Right cardiac atrium (tissue), 5 donors: ENCODE measurements around the gene TBCC. TPM values are rescaled to one million over a fixed set of nuclear protein-coding genes. Genes with fewer than 3 reads are reported as not detected.
A peak's percentile ranks its signal among the peaks of the same experiment; 100 is the strongest.
"Not testable (repeated sequence)": the region's sequence is repeated elsewhere in the genome, so short reads cannot be mapped to it uniquely, and the experiment has no call there.

Experiments used
- ATAC-seq, 2 donors: fragments of 200-7000 bp; cut with Tn5 transposase; one replicate each; pipeline versions ENCODE4 v1.8.0 to v1.9.1; 2020; ENCODE audit warnings: moderate library complexity in 2 of 2, mild to moderate bottlenecking in 1 of 2
- DNase-seq, 3 donors: peaks; one replicate each; pipeline ENCODE4 v3.0.0-alpha.2; 2020
- H3K27ac ChIP-seq: one replicate; pipeline ENCODE4 v1.5.1; 2013; ENCODE audit warnings: mild to moderate bottlenecking, low read length, control low read depth, moderate library complexity
- H3K27me3 ChIP-seq: one replicate; pipeline ENCODE4 v1.6.1; 2013; ENCODE audit not compliant: control insufficient read depth, insufficient read depth
- H3K4me1 ChIP-seq: one replicate; pipeline ENCODE4 v1.6.1; 2013; ENCODE audit warnings: low read length; ENCODE audit not compliant: control insufficient read depth, insufficient read depth
- H3K4me3 ChIP-seq: one replicate; pipeline ENCODE4 v1.5.1; 2013; ENCODE audit warnings: low read length, control low read depth
- H3K9me3 ChIP-seq: one replicate; pipeline ENCODE4 v1.6.1; 2013; ENCODE audit warnings: low read length; ENCODE audit not compliant: control insufficient read depth
- WGBS: extraction: QIAGEN DNeasy Blood & Tissue Kit; methylation state at CpG from one replicate; pipeline ENCODE4 v1.1.7; 2013; 5-methylcytosine and 5-hydroxymethylcytosine counted together
- intact Hi-C, 4 donors: fragments of 100-400 bp; cut with DNase I; formaldehyde crosslinking; loops; one replicate each; pipeline versions ENCODE4 v1.11.0 to v1.14.0; 2022 to 2023
- polyA plus RNA-seq: library from polyadenylated mRNA; stranded (reverse); fragments of 200-250 nt; gene quantifications from one replicate; pipeline ENCODE4 v1.2.3, GENCODE V29; 2013
- total RNA-seq, 4 donors: library from RNA; stranded (reverse); fragmentation: NEBNext Ultra II Directional; extraction: Animal tissue kit (Norgen Biotek cat#: 25700); gene quantifications; one replicate each; pipeline ENCODE4 v1.2.1, GENCODE V29; 2021
- donor health status: healthy with polysubstance abuse.
- donor health status: DM: no; HTN: yes; CAD: no.
- donor health status: DM: no; HTN: no; CAD: no.
- donor health status: DM: no; HTN: yes; CAD: no; lungs with severe emphysema.
- donor health status: DM: yes; HTN: yes; CAD: no.

Gene TBCC
- total and polyA plus RNA-seq, 5 donors, result 13.9 to 18.2 (median 15.2) TPM

DNA sequence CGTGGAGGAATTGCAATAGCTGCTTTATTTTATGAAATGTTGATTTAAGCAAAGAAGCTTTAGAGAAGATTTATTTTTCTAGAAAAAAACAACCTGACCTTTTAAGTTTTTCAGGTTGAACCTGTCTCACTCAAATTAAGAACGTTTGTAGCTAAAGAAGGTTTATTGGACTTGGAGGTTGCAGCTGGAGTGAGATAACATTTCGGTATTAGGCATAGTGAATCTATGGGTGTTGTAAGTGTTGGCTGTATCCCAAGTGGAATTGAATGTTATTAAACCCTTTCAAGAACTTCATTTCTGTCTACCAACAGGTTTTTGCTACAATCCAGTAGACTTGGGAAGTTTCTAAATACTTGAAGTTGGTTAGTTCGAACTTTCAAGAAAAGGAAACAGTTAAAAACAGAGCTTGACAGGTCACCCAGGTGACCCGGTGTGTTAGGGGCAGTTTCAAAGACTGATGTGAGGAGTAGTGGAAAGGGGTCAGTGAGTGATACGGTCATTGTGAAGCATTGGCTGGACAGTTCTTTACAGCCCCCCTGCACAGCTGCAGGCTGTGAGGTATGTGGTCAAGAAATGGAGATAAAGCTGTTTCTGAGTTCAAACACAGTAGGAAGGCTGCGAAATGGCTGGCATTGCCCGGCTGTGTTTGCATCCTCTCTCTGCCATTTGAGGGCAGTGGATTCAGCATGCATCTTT, 2.4 kb upstream of the TBCC start:
- Histone ChIP-seq H3K9me3 (no peaks in the 10 kb centered on the region), H3K27me3 (no peaks in the 10 kb centered on the region), H3K4me1 (peaks cover 3% of the 10 kb centered on the region), H3K4me3 (peak overlapping the region; percentile 78), H3K27ac (peak overlapping the region; percentile 13)
- ATAC-seq (no peak), DNase-seq (no peak)
- WGBS, result 50% methylated on average over 8 of the region's 8 CpGs
- intact Hi-C loops, result loop anchor here in 2 of 4 donors (5.0 kb wide), 1 partner anchor 34 kb away; the partner anchor contains the start of gene BICRAL (in 2 of the 2)

DNA sequence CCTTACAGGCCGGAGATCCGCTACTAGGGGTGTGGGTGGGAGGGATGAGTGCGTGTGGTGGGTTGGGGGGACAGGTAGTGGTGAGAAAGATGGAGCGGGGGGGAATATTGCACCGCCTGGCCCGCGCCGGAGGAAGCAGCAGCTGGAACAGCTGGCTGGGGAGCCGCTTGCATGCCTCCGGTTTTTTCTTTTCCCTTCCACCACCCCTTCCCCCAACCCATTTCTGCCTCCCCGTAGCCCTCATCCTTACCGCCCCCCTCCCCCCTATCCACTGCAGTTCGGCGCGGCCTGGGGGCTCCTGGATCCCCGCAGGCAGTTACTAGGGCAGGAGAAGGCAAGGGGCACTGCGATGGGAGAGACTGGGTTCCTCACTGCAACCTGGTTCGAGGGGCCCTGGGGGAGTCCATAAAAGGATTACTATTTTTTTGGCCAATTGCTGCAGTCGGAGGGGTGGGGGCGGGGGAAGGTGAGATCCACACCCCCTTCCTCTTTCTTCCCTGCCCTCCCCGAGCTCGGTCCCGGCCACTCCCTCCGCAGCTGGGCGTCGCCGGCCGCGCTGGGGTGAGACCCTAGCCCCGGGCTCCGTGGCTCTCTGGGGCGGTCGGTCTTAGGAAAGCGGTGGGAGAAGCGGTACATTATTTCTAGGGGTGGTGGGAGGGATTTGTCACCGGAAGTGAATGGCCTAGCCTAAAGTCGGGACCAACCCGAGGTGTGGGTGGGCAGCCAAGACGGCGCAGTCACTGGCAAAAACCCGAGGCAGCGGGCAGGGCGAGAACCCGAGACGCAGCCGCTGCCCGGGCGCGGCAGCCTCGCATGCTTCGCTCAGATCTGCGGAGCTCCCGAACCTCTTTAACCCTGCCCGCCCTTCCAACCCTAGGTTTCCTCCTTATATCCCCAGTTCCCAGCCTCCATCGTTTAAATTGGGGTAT, 824 bp upstream of the TBCC start:
- under 1% methylated on average over 55 of the region's 55 CpGs for WGBS
- Histone ChIP-seq H3K4me3 (peak overlapping the region; percentile 78), H3K27me3 (no peaks in the 10 kb centered on the region), H3K9me3 (no peaks in the 10 kb centered on the region), H3K27ac (peak overlapping the region; percentile 93), H3K4me1 (peaks cover 3% of the 10 kb centered on the region)
- DNase-seq (peak; percentile 86 to 94 (median 93)), ATAC-seq (peak; percentile 89 to 90)
- intact Hi-C loops, result loop anchor here in 2 of 4 donors (5.0 kb wide), 1 partner anchor 36 kb away; the partner anchor contains the start of gene BICRAL (in 2 of the 2)

DNA sequence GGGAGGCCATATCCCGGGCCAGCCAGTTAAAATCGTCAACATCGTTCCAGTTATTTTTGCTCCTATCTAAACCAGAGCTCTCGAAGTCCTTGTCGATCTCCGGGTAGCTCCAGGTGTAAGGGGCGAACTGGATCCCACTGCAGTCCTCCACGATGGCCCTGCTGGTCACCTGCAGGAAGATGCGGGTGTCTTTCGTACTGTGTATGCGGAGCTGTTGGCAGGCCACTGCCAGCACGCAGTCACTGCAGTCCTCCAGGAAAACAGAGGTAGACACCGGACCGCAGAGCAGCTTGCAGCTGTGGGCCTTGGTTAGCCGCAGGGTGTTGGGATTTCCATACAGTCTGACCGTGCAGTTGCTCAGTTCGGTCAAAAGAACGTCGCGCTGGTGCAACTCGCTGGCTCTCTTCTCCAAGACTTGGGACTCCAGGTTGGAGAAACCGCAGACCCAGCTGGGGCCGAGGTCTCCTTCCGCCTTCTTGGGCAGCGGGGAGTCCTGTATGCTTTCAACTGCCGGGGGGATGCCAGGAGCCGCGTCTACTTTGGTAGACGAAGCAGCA, 742 bp downstream of the TBCC start:
- peak in 2 of 3 donors; percentile 21 to 67 for DNase-seq
- Histone ChIP-seq H3K9me3 (no peaks in the 10 kb centered on the region), H3K27me3 (no peaks in the 10 kb centered on the region), H3K27ac (peak overlapping the region; percentile 80), H3K4me3 (peak overlapping the region; percentile 69), H3K4me1 (peaks cover 3% of the 10 kb centered on the region)
- intact Hi-C loops, result loop anchor here in 2 of 4 donors (5.0 kb wide), 1 partner anchor 37 kb away; the partner anchor contains the start of gene BICRAL (in 2 of the 2)
- ATAC-seq, result no peak
- WGBS, result 1% methylated on average over 29 of the region's 29 CpGs

DNA sequence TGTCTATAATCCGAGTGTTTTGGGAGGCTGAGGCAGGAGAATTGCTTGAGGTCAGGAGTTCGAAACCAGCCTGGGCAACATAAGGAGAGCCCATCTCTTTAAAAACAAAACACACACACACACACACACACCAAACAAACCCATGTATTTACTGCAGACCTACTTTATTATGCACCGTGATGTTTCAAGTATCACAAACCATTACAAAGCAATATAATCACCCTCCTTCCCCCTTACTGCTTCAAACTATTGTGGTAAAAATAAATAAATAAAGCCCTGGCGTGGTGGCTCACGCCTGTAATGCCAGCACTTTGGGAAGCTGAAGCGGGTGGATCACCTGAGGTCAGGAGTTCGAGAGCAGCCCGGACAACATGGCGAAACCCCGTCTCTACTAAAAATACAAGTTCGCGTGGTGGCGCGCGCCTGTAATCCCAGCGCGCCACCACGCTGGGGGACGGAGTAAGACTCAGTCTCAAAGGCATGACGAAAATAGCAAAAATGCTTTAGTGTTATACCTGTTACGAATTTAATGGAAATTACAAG, 1.5 kb downstream of the TBCC start:
- Histone ChIP-seq H3K27me3 (no peaks in the 10 kb centered on the region), H3K27ac (no peak overlapping the region), H3K9me3 (no peaks in the 10 kb centered on the region), H3K4me1 (peaks cover 3% of the 10 kb centered on the region), H3K4me3 (peak overlapping the region; percentile 69)
- 51% methylated on average over 21 of the region's 21 CpGs for WGBS
- DNase-seq, result no peak
- ATAC-seq, result no peak
- intact Hi-C loops, result no loop called here

DNA sequence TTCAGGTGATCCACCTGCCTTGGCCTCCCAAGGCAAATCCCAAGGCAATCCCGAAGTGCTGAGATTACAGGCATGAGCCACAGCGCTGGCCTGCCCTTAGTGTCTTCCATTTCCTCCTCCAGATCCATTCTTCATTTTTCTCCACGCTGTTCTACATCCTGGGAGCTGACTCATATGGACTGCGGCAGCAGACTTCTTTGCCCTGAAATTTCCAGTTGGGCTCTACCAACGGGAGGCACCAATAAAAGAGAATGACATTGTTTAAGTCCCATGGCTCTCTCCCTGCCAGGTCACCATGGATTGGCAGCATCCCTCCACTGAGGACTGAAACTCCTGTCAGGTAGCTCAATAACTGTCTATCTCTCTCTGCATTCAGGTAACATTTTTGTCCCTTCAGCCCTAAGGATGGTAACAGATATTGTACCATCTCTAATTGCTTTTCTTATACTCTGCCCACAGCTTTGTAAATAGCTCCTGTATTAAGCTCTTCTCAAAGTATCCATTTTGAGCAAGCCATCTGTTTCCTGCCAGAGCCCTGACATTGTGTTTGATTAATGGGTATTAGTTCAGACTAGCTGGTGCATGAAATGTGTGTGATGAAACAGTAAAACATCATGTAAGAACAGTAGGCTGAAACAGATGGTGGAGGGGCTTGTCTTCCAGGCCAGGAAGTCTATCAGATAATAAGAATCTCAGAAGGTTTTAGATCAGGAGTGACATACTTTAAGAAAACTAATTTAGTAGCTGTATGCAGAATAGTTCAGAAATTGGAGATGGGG, 3.6 kb downstream of the TBCC start:
- intact Hi-C loops, result no loop called here
- WGBS, result 80% methylated on average over 5 of the region's 5 CpGs
- Histone ChIP-seq H3K4me1 (peaks cover 3% of the 10 kb centered on the region), H3K27ac (no peak overlapping the region), H3K4me3 (no peak overlapping the region), H3K9me3 (no peaks in the 10 kb centered on the region), H3K27me3 (no peaks in the 10 kb centered on the region)
- DNase-seq, result no peak
- ATAC-seq, result no peak

DNA sequence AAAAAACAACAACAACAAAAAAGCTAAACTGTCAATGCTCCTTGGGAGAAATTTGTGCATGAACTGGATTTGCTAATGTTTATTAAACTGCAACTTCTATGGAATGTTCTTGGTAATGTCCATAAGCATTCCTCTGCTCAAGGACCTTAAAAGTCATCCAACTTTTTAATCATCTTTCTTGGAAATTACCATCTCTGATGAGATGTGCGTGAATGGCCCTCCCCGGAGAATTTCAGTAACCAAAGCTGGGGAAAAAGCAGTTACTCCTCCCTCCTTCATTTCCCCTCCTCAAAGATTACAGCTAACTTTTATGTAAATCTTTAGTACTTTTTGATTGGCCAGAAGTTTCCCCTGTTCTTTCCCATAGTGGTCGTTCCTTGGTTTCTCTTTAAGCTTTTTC, 5.2 kb downstream of the TBCC start:
- no peak overlapping the region for H3K27ac ChIP-seq
- intact Hi-C loops, result no loop called here
- no peak for DNase-seq

DNA sequence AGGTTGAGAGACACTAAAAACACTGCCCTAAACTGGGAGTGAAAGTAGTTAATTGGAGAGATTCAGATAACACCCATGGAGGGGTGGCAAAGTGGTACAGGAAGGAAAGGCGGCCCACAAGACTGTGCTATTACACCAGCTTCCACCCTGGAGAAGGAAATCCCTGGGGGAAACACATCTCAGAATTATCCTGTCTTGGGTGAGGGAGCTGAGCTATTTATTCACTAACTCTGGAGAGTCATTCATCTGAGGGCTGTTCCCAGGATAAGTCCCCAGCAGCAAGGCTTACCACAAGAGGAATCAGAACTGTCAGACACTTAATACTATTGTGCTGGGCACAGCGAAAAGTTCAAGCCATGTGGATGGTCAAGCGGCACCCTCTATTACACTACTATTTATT, 9.9 kb downstream of the TBCC start:
- H3K4me3 ChIP-seq, result no peak overlapping the region
- H3K4me1 ChIP-seq, result no peaks in the 10 kb centered on the region
- no peak overlapping the region for H3K27ac ChIP-seq
- no peaks in the 10 kb centered on the region for H3K27me3 ChIP-seq
- DNase-seq, result no peak
- ATAC-seq, result no peak
- intact Hi-C loops, result no loop called here
- WGBS, result 86% methylated on average over 3 of the region's 3 CpGs
- H3K9me3 ChIP-seq, result no peaks in the 10 kb centered on the region

More for the DNA sequence above, 5.2 kb downstream of the TBCC start:
- ATAC-seq, result no peak
- Histone ChIP-seq H3K4me1 (peaks cover 3% of the 10 kb centered on the region), H3K27me3 (no peaks in the 10 kb centered on the region), H3K9me3 (no peaks in the 10 kb centered on the region), H3K4me3 (no peak overlapping the region)
- WGBS, result 50% methylated on average over 3 of the region's 3 CpGs

DNA sequence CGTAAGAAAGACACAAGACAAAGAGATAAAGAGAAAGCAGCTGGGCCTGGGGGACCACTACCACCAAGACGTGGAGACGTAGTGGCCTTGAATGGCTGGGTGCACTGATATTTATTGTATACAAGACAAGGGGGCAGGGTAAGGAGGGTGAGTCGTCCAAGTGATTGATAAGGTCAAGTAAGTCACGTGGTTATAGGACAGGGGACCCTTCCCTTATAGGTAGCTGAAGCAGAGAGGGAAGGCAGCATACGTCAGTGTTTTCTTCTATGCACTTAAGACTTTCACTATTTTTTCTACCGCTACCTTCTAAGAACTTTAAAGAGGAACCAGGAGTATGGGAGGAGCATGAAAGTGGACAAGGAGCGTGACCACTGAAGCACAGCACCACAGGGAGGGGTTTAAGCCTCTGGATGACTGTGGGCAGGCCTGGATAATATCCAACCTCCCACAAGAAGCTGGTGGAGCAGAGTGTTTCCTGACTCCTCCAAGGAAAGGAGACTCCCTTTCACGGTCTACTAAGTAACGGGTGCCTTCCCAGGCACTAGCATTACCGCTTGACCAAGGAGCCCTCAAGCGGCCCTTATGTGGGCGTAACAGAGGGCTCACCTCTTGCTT, 11.9 kb downstream of the TBCC start:
- H3K4me3 ChIP-seq, intact Hi-C loops, ATAC-seq, H3K27me3 ChIP-seq, H3K27ac ChIP-seq, H3K9me3 ChIP-seq, H3K4me1 ChIP-seq, DNase-seq: not testable (repeated sequence)
- 74% methylated on average over 13 of the region's 13 CpGs for WGBS

DNA sequence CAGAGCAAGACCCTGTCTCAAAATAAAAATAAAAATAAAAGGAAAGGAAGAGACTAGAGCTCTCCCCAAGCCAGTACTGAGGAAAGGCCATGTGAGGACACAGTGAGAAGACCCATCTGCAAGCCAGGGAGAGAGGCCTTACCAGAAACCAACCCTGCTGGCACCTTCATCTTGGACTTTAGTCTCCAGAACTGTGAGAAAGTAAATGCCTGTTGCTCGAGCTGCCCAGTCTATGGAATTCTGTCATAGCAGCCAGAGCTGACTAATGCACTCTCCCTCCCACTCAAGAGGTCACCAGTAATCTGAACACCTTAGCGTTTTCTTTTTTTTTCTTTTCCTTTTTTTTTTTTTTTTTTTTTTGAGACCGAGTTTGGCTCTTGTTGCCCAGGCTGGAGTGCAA, 16.2 kb downstream of the TBCC start:
- 65% methylated on average over 3 of the region's 3 CpGs for WGBS
- Histone ChIP-seq H3K4me1 (no peaks in the 10 kb centered on the region), H3K27me3 (no peaks in the 10 kb centered on the region), H3K27ac (no peak overlapping the region), H3K4me3 (no peak overlapping the region), H3K9me3 (no peaks in the 10 kb centered on the region)
- intact Hi-C loops, result loop anchor here (5.0 to 10.0 kb wide), 3 partner anchors 65 to 145 kb away; partner anchors contain the start of gene RPL7L1 (in 1 of the 4)
- no peak for ATAC-seq
- no peak for DNase-seq

DNA sequence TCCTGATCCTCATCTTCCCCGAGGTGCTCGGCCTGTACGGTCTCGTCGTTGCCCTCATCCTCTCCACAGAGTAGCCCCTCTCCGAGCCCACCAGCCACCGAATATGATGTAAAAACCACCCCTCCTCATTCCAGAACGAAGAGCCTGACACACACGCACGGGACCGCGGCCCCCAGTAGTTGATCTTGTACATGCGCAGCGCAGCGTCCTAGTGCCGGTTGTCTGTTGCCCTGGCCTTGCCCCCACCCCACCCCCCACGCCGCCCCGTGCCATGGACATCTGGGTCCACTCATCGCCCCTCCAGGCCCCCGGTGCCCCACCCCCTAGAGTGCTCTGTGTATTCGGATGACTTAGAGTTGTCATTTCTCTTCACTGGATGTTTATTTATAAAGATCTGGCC, 18.3 kb downstream of the TBCC start:
- DNase-seq (peak in 2 of 3 donors; percentile 60 to 69), ATAC-seq (peak; percentile 21 to 22)
- intact Hi-C loops, result loop anchor here (5.0 to 10.0 kb wide), 3 partner anchors 63 to 147 kb away; partner anchors contain the start of gene RPL7L1 (in 1 of the 4)
- Histone ChIP-seq H3K27ac (peak overlapping the region; percentile 30), H3K27me3 (no peaks in the 10 kb centered on the region), H3K4me3 (peak overlapping the region; percentile 56), H3K9me3 (no peaks in the 10 kb centered on the region), H3K4me1 (no peaks in the 10 kb centered on the region)
- WGBS, result 59% methylated on average over 22 of the region's 22 CpGs
